Epithelial cell of proximal tubule (primary cell): Measurements from ENCODE around the gene CEND1. TPM values are rescaled to one million over a fixed set of nuclear protein-coding genes. Genes with fewer than 3 reads are reported as not detected.

ENCODE experiments used
- DNase-seq: peaks from one replicate; pipeline ENCODE4 v3.0.0-alpha.2; 2011; ENCODE audit warnings: low read depth
- H3K4me3 ChIP-seq: 2 replicates; pipeline ENCODE4 v1.5.1; 2011; ENCODE audit warnings: low read depth, mild to moderate bottlenecking, low read length
- total RNA-seq: library from RNA; depleted of rRNA; stranded (reverse); fragments of >200 nt; gene quantifications from 2 replicates; pipeline ENCODE4 v1.2.3, GENCODE V29; 2015
- TF ChIP-seq, protein P1 (sequence below): conservative IDR thresholded peaks from 2 replicates; pipeline ENCODE4 v1.5.1; 2012; ENCODE audit warnings: low read depth, mild to moderate bottlenecking, low read length

CEND1 gene
- total RNA-seq, 1 donor from 2014 or later: not detected

GRCh38 chr11:762421-763072, 27.3 kb downstream of the CEND1 start:
- no peak overlapping the region for H3K4me3 ChIP-seq
- TF ChIP-seq, protein P1, sequence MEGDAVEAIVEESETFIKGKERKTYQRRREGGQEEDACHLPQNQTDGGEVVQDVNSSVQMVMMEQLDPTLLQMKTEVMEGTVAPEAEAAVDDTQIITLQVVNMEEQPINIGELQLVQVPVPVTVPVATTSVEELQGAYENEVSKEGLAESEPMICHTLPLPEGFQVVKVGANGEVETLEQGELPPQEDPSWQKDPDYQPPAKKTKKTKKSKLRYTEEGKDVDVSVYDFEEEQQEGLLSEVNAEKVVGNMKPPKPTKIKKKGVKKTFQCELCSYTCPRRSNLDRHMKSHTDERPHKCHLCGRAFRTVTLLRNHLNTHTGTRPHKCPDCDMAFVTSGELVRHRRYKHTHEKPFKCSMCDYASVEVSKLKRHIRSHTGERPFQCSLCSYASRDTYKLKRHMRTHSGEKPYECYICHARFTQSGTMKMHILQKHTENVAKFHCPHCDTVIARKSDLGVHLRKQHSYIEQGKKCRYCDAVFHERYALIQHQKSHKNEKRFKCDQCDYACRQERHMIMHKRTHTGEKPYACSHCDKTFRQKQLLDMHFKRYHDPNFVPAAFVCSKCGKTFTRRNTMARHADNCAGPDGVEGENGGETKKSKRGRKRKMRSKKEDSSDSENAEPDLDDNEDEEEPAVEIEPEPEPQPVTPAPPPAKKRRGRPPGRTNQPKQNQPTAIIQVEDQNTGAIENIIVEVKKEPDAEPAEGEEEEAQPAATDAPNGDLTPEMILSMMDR: peak; percentile 39
- no peak for DNase-seq

DNA sequence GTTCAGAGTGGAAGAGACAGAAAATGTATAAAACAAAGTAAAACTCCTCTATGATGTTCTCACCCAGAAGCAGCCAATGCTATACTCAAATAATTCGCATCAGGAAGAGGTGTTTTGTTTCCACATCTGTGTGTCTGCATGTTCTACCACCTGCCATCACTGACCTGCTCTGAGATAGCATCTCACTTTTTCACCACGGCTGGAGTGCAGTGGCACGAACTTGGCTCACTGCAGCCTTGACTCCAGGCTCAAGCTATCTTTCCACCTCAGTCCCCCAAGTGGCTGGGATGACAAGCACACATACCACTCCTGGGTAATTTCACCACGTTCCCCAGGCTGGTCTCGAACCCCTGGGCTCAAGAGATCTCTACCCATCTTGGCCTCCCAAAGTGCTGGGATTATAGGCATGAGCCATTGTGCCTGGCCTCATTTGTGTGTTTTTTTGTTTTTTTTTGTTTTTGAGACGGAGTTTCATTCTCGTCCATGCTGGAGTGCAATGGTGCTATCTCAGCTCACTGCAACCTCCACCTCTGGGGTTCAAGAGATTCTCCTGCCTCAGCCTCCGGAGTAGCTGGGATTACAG, 28.3 kb downstream of the CEND1 start:
- H3K4me3 ChIP-seq: no peak overlapping the region
- TF ChIP-seq, protein P1: no peak
- DNase-seq: no peak

DNA sequence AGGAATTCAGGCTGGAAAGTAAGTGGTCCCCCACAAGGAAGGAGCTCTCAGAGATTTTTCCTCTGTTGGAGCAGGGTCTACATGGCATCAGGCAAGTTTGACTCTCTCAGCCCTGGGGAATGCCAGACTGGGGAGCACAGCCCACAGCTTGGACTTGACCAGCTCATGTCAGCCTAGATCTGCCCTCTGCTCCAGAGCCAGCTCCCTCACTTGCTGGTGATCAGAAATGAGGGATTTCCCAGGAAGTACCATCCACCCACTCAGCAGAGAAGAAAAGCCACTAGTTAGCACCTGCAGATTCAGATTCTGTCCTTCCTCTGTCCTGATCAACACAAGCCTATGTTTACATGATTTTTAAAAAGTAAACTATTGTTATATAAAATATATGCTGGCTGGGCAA, 29.7 kb downstream of the CEND1 start:
- DNase-seq: no peak
- H3K4me3 ChIP-seq: no peak overlapping the region
- TF ChIP-seq, protein P1: no peak

GRCh38 chr11:749731-750130, 40.2 kb downstream of the CEND1 start:
- DNase-seq: no peak
- no peak overlapping the region for H3K4me3 ChIP-seq
- TF ChIP-seq, protein P1: no peak

DNA sequence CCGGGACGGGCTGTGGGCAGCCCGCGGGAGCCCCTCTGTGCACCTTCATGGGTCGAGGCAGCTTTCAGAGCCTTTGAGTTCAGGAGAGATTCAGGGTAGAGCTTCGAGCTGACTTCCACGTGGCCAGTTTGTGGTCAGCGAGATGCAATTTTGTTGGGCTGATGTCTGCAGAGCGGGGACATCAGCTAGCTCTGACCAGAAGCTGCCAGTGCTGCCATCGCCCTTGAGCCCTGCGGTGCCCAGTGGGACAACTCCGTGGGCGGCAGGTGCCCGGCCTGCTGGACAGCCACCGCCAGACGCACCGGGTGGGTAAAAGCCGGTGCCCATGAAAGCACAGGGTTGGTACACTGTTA, 41.9 kb downstream of the CEND1 start:
- H3K4me3 ChIP-seq: peak overlapping the region; percentile 89
- TF ChIP-seq, protein P1: no peak
- no peak for DNase-seq

- DNase-seq: no peak
- peak within 1 kb of the TSS; percentile 89 for H3K4me3 ChIP-seq
- TF ChIP-seq, protein P1: no peak
Observed at GRCh38 chr11:747158-748006, 42.5 kb downstream of the CEND1 start, which contains the start of gene TALDO1. TSS of gene TALDO1 (plus strand) at chr11:747464. CDS start at chr11:747482, 18 bp downstream.
